OCI-LY1 (cell line): Measurements from ENCODE around the gene SON.
"Not testable (repeated sequence)": the region's sequence is repeated elsewhere in the genome, so short reads cannot be mapped to it uniquely, and the experiment has no call there.

Source experiments
- H2AFZ ChIP-seq: fragments of 200-600 bp; sonication (generic), shearing (Covaris generic); 2 replicates; pipeline ENCODE4 v1.6.0; 2014; ENCODE audit warnings: antibody characterized with exemption, mild to moderate bottlenecking, low read length
- H3F3A ChIP-seq: fragments of 200-600 bp; sonication (generic), shearing (Covaris generic); 2 replicates; pipeline ENCODE4 v1.6.0; 2014; ENCODE audit warnings: mild to moderate bottlenecking, antibody characterized with exemption, low read length, moderate library complexity; ENCODE audit not compliant: insufficient read depth
- H3K27ac ChIP-seq: fragments of 200-600 bp; sonication (generic); 2 replicates; pipeline ENCODE4 v1.5.1; 2014; ENCODE audit warnings: low read length, mixed run types, mild to moderate bottlenecking, low read depth; ENCODE audit not compliant: poor library complexity, severe bottlenecking
- H3K27me3 ChIP-seq: fragments of 200-600 bp; sonication (generic); 2 replicates; pipeline ENCODE4 v1.6.0; 2014; ENCODE audit warnings: antibody characterized with exemption, mild to moderate bottlenecking, low read length, moderate library complexity; ENCODE audit not compliant: insufficient read depth
- H3K36me3 ChIP-seq: fragments of 200-600 bp; sonication (generic); 2 replicates; pipeline ENCODE4 v1.6.1; 2014; ENCODE audit warnings: mild to moderate bottlenecking, antibody characterized with exemption, low read length, moderate library complexity, mixed read lengths; ENCODE audit not compliant: insufficient read depth
- H3K4me1 ChIP-seq: fragments of 200-600 bp; sonication (generic); 2 replicates; pipeline ENCODE4 v1.5.1; 2014; ENCODE audit warnings: mild to moderate bottlenecking, low read length, moderate library complexity; ENCODE audit not compliant: insufficient read depth, severe bottlenecking
- H3K4me2 ChIP-seq: fragments of 200-600 bp; sonication (generic), shearing (Covaris generic); 2 replicates; pipeline ENCODE4 v1.6.1; 2014; ENCODE audit warnings: low read length
- H3K4me3 ChIP-seq: fragments of 200-600 bp; sonication (generic); 2 replicates; pipeline ENCODE4 v1.5.1; 2014; ENCODE audit warnings: low read length, low read depth, mild to moderate bottlenecking, mixed read lengths; ENCODE audit not compliant: poor library complexity, severe bottlenecking
- H3K79me2 ChIP-seq: fragments of 200-600 bp; shearing (Covaris generic); 2 replicates; pipeline ENCODE4 v1.6.1; 2016; ENCODE audit warnings: mixed run types, low read length, mixed read lengths; ENCODE audit not compliant: insufficient read depth
- H3K9ac ChIP-seq: fragments of 200-600 bp; sonication (generic), shearing (Covaris generic); 2 replicates; pipeline ENCODE4 v1.6.1; 2014; ENCODE audit warnings: mild to moderate bottlenecking, low read length, mixed read lengths
- H3K9me2 ChIP-seq: fragments of 200-600 bp; sonication (generic), shearing (Covaris generic); 2 replicates; pipeline ENCODE4 v1.6.1; 2014; ENCODE audit warnings: low read depth, mild to moderate bottlenecking, low read length, mixed read lengths
- H3K9me3 ChIP-seq: fragments of 200-600 bp; shearing (Covaris generic); 2 replicates; pipeline ENCODE4 v1.6.1; 2014; ENCODE audit warnings: low read length, mixed read lengths
- H4K20me1 ChIP-seq: fragments of 200-600 bp; sonication (generic), shearing (Covaris generic); 2 replicates; pipeline ENCODE4 v1.6.0; 2016; ENCODE audit warnings: mild to moderate bottlenecking, low read length; ENCODE audit not compliant: insufficient read depth
- CTCF ChIP-seq: fragments of 200-600 bp; sonication (generic), shearing (Covaris generic); IDR thresholded peaks from 2 replicates; pipeline ENCODE4 v1.5.1; 2017; ENCODE audit warnings: mild to moderate bottlenecking, antibody characterized with exemption, low read length, moderate library complexity, mixed read lengths
- EZH2 ChIP-seq: fragments of 200-600 bp; sonication (generic), shearing (Covaris generic); IDR thresholded peaks from 2 replicates; pipeline ENCODE4 v1.8.0; 2017; ENCODE audit warnings: borderline replicate concordance, mixed run types, mild to moderate bottlenecking, antibody characterized with exemption, low read length, moderate library complexity, mixed read lengths

The SON gene

GRCh38 chr21:33496345-33496744 lies 46.5 kb upstream of the SON start:
- no peak overlapping the region for H2AFZ ChIP-seq
- no peak overlapping the region for H3K9ac ChIP-seq
- H3K27ac ChIP-seq: no peak overlapping the region
- H3K4me3 ChIP-seq: no peak overlapping the region
- H4K20me1 ChIP-seq: no peaks in the 10 kb centered on the region
- H3K4me2 ChIP-seq: no peak overlapping the region
- H3K27me3 ChIP-seq: no peaks in the 10 kb centered on the region
- no peaks in the 10 kb centered on the region for H3K9me2 ChIP-seq
- H3K79me2 ChIP-seq: no peaks in the 10 kb centered on the region
- TF ChIP-seq EZH2 (no peak), CTCF (no peak)
- no peaks in the 10 kb centered on the region for H3K9me3 ChIP-seq
- peaks cover 9% of the 10 kb centered on the region for H3K4me1 ChIP-seq
- H3F3A ChIP-seq: no peaks in the 10 kb centered on the region
- H3K36me3 ChIP-seq: no peaks in the 10 kb centered on the region

GRCh38 chr21:33505833-33506232 lies 37.0 kb upstream of the SON start:
- Histone ChIP-seq H3K9me3 (no peaks in the 10 kb centered on the region), H3K27ac (no peak overlapping the region), H4K20me1 (no peaks in the 10 kb centered on the region), H3K9ac (no peak overlapping the region), H3K9me2 (no peaks in the 10 kb centered on the region), H3K79me2 (no peaks in the 10 kb centered on the region), H3K4me2 (no peak overlapping the region), H3K4me1 (no peaks in the 10 kb centered on the region), H3K27me3 (no peaks in the 10 kb centered on the region), H2AFZ (no peak overlapping the region), H3K4me3 (no peak overlapping the region), H3F3A (no peaks in the 10 kb centered on the region), H3K36me3 (peaks cover 84% of the 10 kb centered on the region)
- TF ChIP-seq EZH2 (no peak), CTCF (no peak)

GRCh38 chr21:33507003-33507402 lies 35.8 kb upstream of the SON start:
- H3K9ac ChIP-seq, H3K4me3 ChIP-seq, H4K20me1 ChIP-seq, H3K79me2 ChIP-seq, H3K4me1 ChIP-seq, H3K27me3 ChIP-seq, H2AFZ ChIP-seq, H3K4me2 ChIP-seq, H3K27ac ChIP-seq, H3K9me2 ChIP-seq, H3F3A ChIP-seq, H3K9me3 ChIP-seq: not testable (repeated sequence)
- peaks cover 93% of the 10 kb centered on the region for H3K36me3 ChIP-seq

- Histone ChIP-seq H3K9me3 (no peaks in the 10 kb centered on the region), H3K27ac (no peak overlapping the region), H3K4me3 (no peak overlapping the region), H3K9ac (no peak overlapping the region), H3K4me2 (no peak overlapping the region), H3K4me1 (no peaks in the 10 kb centered on the region), H3K36me3 (peaks cover 99% of the 10 kb centered on the region), H2AFZ (no peak overlapping the region), H4K20me1 (no peaks in the 10 kb centered on the region), H3K79me2 (no peaks in the 10 kb centered on the region), H3K9me2 (no peaks in the 10 kb centered on the region), H3K27me3 (no peaks in the 10 kb centered on the region), H3F3A (no peaks in the 10 kb centered on the region)
- no peak for TF ChIP-seq EZH2
- no peak for TF ChIP-seq CTCF
Observed at GRCh38 chr21:33510826-33511225, 32.0 kb upstream of the SON start.
